Neural cell (in vitro differentiated cells): ENCODE measurements around the gene ANKFY1. TPM values are rescaled to one million over a fixed set of nuclear protein-coding genes. Genes with fewer than 3 reads are reported as not detected.

Experiments used
- H2AFZ ChIP-seq: fragments of 200-600, 300-800 bp; sonication (generic), shearing (Covaris generic); 2 replicates; pipeline ENCODE4 v1.6.0; 2014; ENCODE audit warnings: low read depth, mild to moderate bottlenecking, antibody characterized with exemption, low read length, moderate library complexity
- H3F3A ChIP-seq: fragments of 200-600 bp; shearing (Covaris generic); 2 replicates; pipeline ENCODE4 v1.6.1; 2016; ENCODE audit warnings: mild to moderate bottlenecking, moderate library complexity, mixed read lengths, antibody characterized with exemption, low read length; ENCODE audit not compliant: insufficient read depth, poor library complexity, severe bottlenecking
- H3K27ac ChIP-seq: fragments of 200-600, 300-800 bp; sonication (generic), shearing (Covaris generic); 2 replicates; pipeline ENCODE4 v1.5.1; 2014; ENCODE audit warnings: mild to moderate bottlenecking, low read length, moderate library complexity
- H3K27me3 ChIP-seq: fragments of 300-800, 200-600 bp; sonication (generic), shearing (Covaris generic); 2 replicates; pipeline ENCODE4 v1.6.0; 2014; ENCODE audit warnings: mild to moderate bottlenecking, low read depth, low read length, moderate library complexity; ENCODE audit not compliant: insufficient read depth
- H3K36me3 ChIP-seq: fragments of 300-800, 200-600 bp; sonication (generic), shearing (Covaris generic); 2 replicates; pipeline ENCODE4 v1.5.1; 2014; ENCODE audit warnings: mild to moderate bottlenecking, antibody characterized with exemption, low read length, moderate library complexity; ENCODE audit not compliant: insufficient read depth
- H3K4me2 ChIP-seq: fragments of 300-800, 200-600 bp; sonication (generic), shearing (Covaris generic); 2 replicates; pipeline ENCODE4 v1.6.0; 2014; ENCODE audit warnings: mild to moderate bottlenecking, low read length
- H3K4me3 ChIP-seq: fragments of 300-800, 200-600 bp; sonication (generic), shearing (Covaris generic); 2 replicates; pipeline ENCODE4 v1.5.1; 2014; ENCODE audit warnings: mild to moderate bottlenecking, low read length, moderate library complexity
- H3K79me2 ChIP-seq: fragments of 200-600 bp; shearing (Covaris generic); replicated peaks from 2 replicates; pipeline ENCODE4 v1.6.0; 2014; ENCODE audit warnings: mild to moderate bottlenecking, low read length, moderate library complexity; ENCODE audit not compliant: insufficient read depth
- H3K9ac ChIP-seq: fragments of 300-800, 200-600 bp; sonication (generic), shearing (Covaris generic); 2 replicates; pipeline ENCODE4 v1.6.1; 2016; ENCODE audit warnings: mild to moderate bottlenecking, low read length, mixed read lengths
- H3K9me2 ChIP-seq: fragments of 200-600 bp; shearing (Covaris generic); 2 replicates; pipeline ENCODE4 v1.6.1; 2016; ENCODE audit warnings: mild to moderate bottlenecking, low read length, mixed read lengths; ENCODE audit not compliant: insufficient read depth
- H3K9me3 ChIP-seq: fragments of 200-600, 300-800 bp; sonication (generic), shearing (Covaris generic); 2 replicates; pipeline ENCODE4 v1.6.1; 2016; ENCODE audit warnings: mild to moderate bottlenecking, mixed run types, low read length, moderate library complexity, mixed read lengths
- H4K20me1 ChIP-seq: fragments of 200-600 bp; shearing (Covaris generic); 2 replicates; pipeline ENCODE4 v1.6.1; 2016; ENCODE audit warnings: mild to moderate bottlenecking, mixed run types; ENCODE audit not compliant: insufficient read depth
- CTCF ChIP-seq: fragments of 450-650 bp; IDR thresholded peaks from 2 replicates; pipeline ENCODE4 v1.5.1; 2014; ENCODE audit warnings: antibody characterized with exemption, mild to moderate bottlenecking, moderate library complexity; ENCODE audit not compliant: poor library complexity, severe bottlenecking
- EP300 ChIP-seq: fragments of 450-650 bp; conservative IDR thresholded peaks from 2 replicates; pipeline ENCODE4 v1.6.1; 2014; ENCODE audit warnings: antibody characterized with exemption, mild to moderate bottlenecking, moderate library complexity; ENCODE audit not compliant: poor library complexity, severe bottlenecking
- EZH2 ChIP-seq: fragments of 200-600, 300-800 bp; shearing (Covaris generic), sonication (generic); IDR thresholded peaks from 2 replicates; pipeline ENCODE4 v1.6.1; 2014; ENCODE audit warnings: antibody characterized with exemption, low read length, borderline replicate concordance, mild to moderate bottlenecking; ENCODE audit not compliant: insufficient read depth, poor library complexity, severe bottlenecking
- MXI1 ChIP-seq: fragments of 450-650 bp; conservative IDR thresholded peaks from 2 replicates; pipeline ENCODE4 v1.6.1; 2014; ENCODE audit warnings: antibody characterized with exemption, mild to moderate bottlenecking; ENCODE audit not compliant: poor library complexity, severe bottlenecking
- POLR2AphosphoS5 ChIP-seq: IDR thresholded peaks from 2 replicates; pipeline ENCODE4 v1.6.1; 2012
- RAD21 ChIP-seq: fragments of 450-650 bp; conservative IDR thresholded peaks from 2 replicates; pipeline ENCODE4 v1.6.1; 2014; ENCODE audit warnings: antibody characterized with exemption, mild to moderate bottlenecking, moderate library complexity
- REST ChIP-seq: IDR thresholded peaks from 2 replicates; pipeline ENCODE4 v1.6.1; 2012; ENCODE audit warnings: borderline replicate concordance
- SMC3 ChIP-seq: fragments of 450-650 bp; conservative IDR thresholded peaks from 2 replicates; pipeline ENCODE4 v1.6.1; 2014; ENCODE audit warnings: antibody characterized with exemption, mild to moderate bottlenecking, moderate library complexity; ENCODE audit not compliant: poor library complexity
- TAF1 ChIP-seq: IDR thresholded peaks from 2 replicates; pipeline ENCODE4 v1.6.1; 2012; ENCODE audit warnings: low read depth
- polyA plus RNA-seq: library from polyadenylated mRNA; depleted of rRNA; stranded (reverse); fragments of >200 nt; gene quantifications from 2 replicates; pipeline ENCODE4 v1.2.3, GENCODE V29; 2014

Gene ANKFY1
- polyA plus RNA-seq, 1 donor from 2014 or later = 25.6 TPM

- no peak overlapping the region for H3K27ac ChIP-seq
- no peaks in the 10 kb centered on the region for H3K27me3 ChIP-seq
- H2AFZ ChIP-seq = no peak overlapping the region
- H3K79me2 ChIP-seq = peaks cover 67% of the 10 kb centered on the region
- no peak overlapping the region for H3K9ac ChIP-seq
- H3F3A ChIP-seq = no peaks in the 10 kb centered on the region
- TF ChIP-seq POLR2AphosphoS5 (no peak), RAD21 (no peak), MXI1 (no peak), CTCF (no peak), EZH2 (no peak), REST (no peak)
- no peaks in the 10 kb centered on the region for H3K36me3 ChIP-seq
- H3K9me3 ChIP-seq = no peaks in the 10 kb centered on the region
- H3K9me2 ChIP-seq = no peaks in the 10 kb centered on the region
- H4K20me1 ChIP-seq = peaks cover 16% of the 10 kb centered on the region
- H3K4me2 ChIP-seq = no peak overlapping the region
- no peak overlapping the region for H3K4me3 ChIP-seq
These were observed 15.1 kb downstream of the ANKFY1 start for GRCh38 chr17:4248504-4249277.

GRCh38 chr17:4247971-4248388 is 15.8 kb downstream of the ANKFY1 start:
- Histone ChIP-seq H3K9me3 (no peaks in the 10 kb centered on the region), H2AFZ (no peak overlapping the region), H3K9ac (no peak overlapping the region), H3K4me2 (no peak overlapping the region), H3F3A (no peaks in the 10 kb centered on the region), H3K9me2 (no peaks in the 10 kb centered on the region), H3K27me3 (no peaks in the 10 kb centered on the region), H3K4me3 (peak overlapping the region; percentile 32), H3K79me2 (peaks cover 66% of the 10 kb centered on the region), H3K27ac (no peak overlapping the region), H4K20me1 (peaks cover 16% of the 10 kb centered on the region), H3K36me3 (no peaks in the 10 kb centered on the region)
- no peak for TF ChIP-seq SMC3

GRCh38 chr17:4247361-4247970 is 16.3 kb downstream of the ANKFY1 start:
- Histone ChIP-seq H3K4me3 (peak overlapping the region; percentile 32), H3K79me2 (peaks cover 62% of the 10 kb centered on the region), H3K36me3 (no peaks in the 10 kb centered on the region), H3K27ac (peak overlapping the region; percentile 44), H3F3A (no peaks in the 10 kb centered on the region), H2AFZ (no peak overlapping the region), H3K9me2 (no peaks in the 10 kb centered on the region), H4K20me1 (peaks cover 16% of the 10 kb centered on the region), H3K9ac (no peak overlapping the region), H3K27me3 (no peaks in the 10 kb centered on the region), H3K4me2 (no peak overlapping the region), H3K9me3 (no peaks in the 10 kb centered on the region)
- peak; percentile 54 for TF ChIP-seq MXI1
- TF ChIP-seq EZH2 = no peak
- TF ChIP-seq SMC3 = peak; percentile 16
- TF ChIP-seq CTCF = no peak
- peak; percentile 74 for TF ChIP-seq REST
- TF ChIP-seq TAF1 = no peak
- no peak for TF ChIP-seq RAD21
- peak; percentile 88 for TF ChIP-seq EP300
